Measurements from ENCODE around the gene RAB23.

Gene RAB23

GRCh38 chr6:57221936-57222742 lies at the start of gene RAB23:
Gene RAB23 (minus strand): TSS chr6:57222307. CDS start chr6:57210380, 11,927 bp downstream.
- TF ChIP-seq CTCF (IDR thresholded peaks at IDR 0.05; ENCODE audit: insufficient read depth, low read length, poor library complexity, severe bottlenecking) = no peak
- TF ChIP-seq EZH2phosphoT487 (conservative IDR thresholded peaks at IDR 0.05; ENCODE audit: low read length) = no peak
- Histone ChIP-seq H3F3A (ENCODE audit: insufficient read depth) (0 out of 2 replicates have a peak, but pooled peaks cover 8% of the 10 kb centered on the region), H3K79me2 (ENCODE audit: insufficient read depth, low read length) (peaks cover 45% of the 10 kb centered on the region), H3K36me3 (ENCODE audit: low read length) (peaks cover 4% of the 10 kb centered on the region), H2AFZ (ENCODE audit: low read depth, low read length, severe bottlenecking) (peak within 1 kb of the TSS; percentile 100), H3K9ac (ENCODE audit: low read length) (peak within 1 kb of the TSS; percentile 86), H3K4me2 (ENCODE audit: low read depth, low read length, poor library complexity, severe bottlenecking) (peak within 1 kb of the TSS; percentile 91), H3K9me2 (replicated peaks; ENCODE audit: insufficient read depth, low read length) (no peaks in the 10 kb centered on the region), H4K20me1 (ENCODE audit: low read depth, low read length) (peaks cover 22% of the 10 kb centered on the region), H3K27me3 (ENCODE audit: low read length) (no peaks in the 10 kb centered on the region), H3K27ac (ENCODE audit: low read depth, low read length) (peak within 1 kb of the TSS; percentile 68), H3K4me3 (ENCODE audit: insufficient read depth, low read length, poor library complexity, severe bottlenecking) (peak within 1 kb of the TSS; percentile 93), H3K9me3 (ENCODE audit: insufficient read depth, low read length) (no peaks in the 10 kb centered on the region)

- Histone ChIP-seq H3K27me3 (ENCODE audit: low read length) (no peaks in the 10 kb centered on the region), H3K9me2 (replicated peaks; ENCODE audit: insufficient read depth, low read length) (no peaks in the 10 kb centered on the region), H4K20me1 (ENCODE audit: low read depth, low read length) (no peaks in the 10 kb centered on the region), H3K9me3 (ENCODE audit: insufficient read depth, low read length) (no peaks in the 10 kb centered on the region), H3K79me2 (ENCODE audit: insufficient read depth, low read length) (no peaks in the 10 kb centered on the region), H3K27ac (ENCODE audit: low read depth, low read length) (no peak overlapping the region), H3F3A (ENCODE audit: insufficient read depth) (no peaks in the 10 kb centered on the region), H3K4me3 (ENCODE audit: insufficient read depth, low read length, poor library complexity, severe bottlenecking) (no peak overlapping the region), H3K9ac (ENCODE audit: low read length) (no peak overlapping the region), H3K36me3 (ENCODE audit: low read length) (no peaks in the 10 kb centered on the region), H2AFZ (ENCODE audit: low read depth, low read length, severe bottlenecking) (no peak overlapping the region), H3K4me2 (ENCODE audit: low read depth, low read length, poor library complexity, severe bottlenecking) (no peak overlapping the region)
- TF ChIP-seq EZH2phosphoT487 (conservative IDR thresholded peaks at IDR 0.05; ENCODE audit: low read length) = no peak
- no peak for TF ChIP-seq CTCF (IDR thresholded peaks at IDR 0.05; ENCODE audit: insufficient read depth, low read length, poor library complexity, severe bottlenecking)
These were observed 46.2 kb upstream of the RAB23 start for GRCh38 chr6:57268294-57268640.

GRCh38 chr6:57267586-57268293 lies 45.6 kb upstream of the RAB23 start:
- Histone ChIP-seq H3K36me3 (ENCODE audit: low read length) (no peaks in the 10 kb centered on the region), H3K9me2 (replicated peaks; ENCODE audit: insufficient read depth, low read length) (no peaks in the 10 kb centered on the region), H3K9me3 (ENCODE audit: insufficient read depth, low read length) (no peaks in the 10 kb centered on the region), H2AFZ (ENCODE audit: low read depth, low read length, severe bottlenecking) (no peak overlapping the region), H3K4me3 (ENCODE audit: insufficient read depth, low read length, poor library complexity, severe bottlenecking) (no peak overlapping the region), H3F3A (ENCODE audit: insufficient read depth) (no peaks in the 10 kb centered on the region), H3K27me3 (ENCODE audit: low read length) (no peaks in the 10 kb centered on the region), H3K79me2 (ENCODE audit: insufficient read depth, low read length) (no peaks in the 10 kb centered on the region), H3K9ac (ENCODE audit: low read length) (no peak overlapping the region), H3K4me2 (ENCODE audit: low read depth, low read length, poor library complexity, severe bottlenecking) (no peak overlapping the region), H3K27ac (ENCODE audit: low read depth, low read length) (no peak overlapping the region), H4K20me1 (ENCODE audit: low read depth, low read length) (no peaks in the 10 kb centered on the region)
- TF ChIP-seq EZH2phosphoT487 (conservative IDR thresholded peaks at IDR 0.05; ENCODE audit: low read length) = no peak
- TF ChIP-seq CTCF (IDR thresholded peaks at IDR 0.05; ENCODE audit: insufficient read depth, low read length, poor library complexity, severe bottlenecking) = peak; percentile 82
